ENCODE data around the gene GUK1.

Gene GUK1

GRCh38 chr1:228123505-228123904, 16.6 kb upstream of the GUK1 start:
- DNase-seq (ENCODE audit: insufficient read length, low spot score) (no peak), FAIRE-seq (no peak)

GRCh38 chr1:228125185-228125584, 14.9 kb upstream of the GUK1 start:
- DNase-seq (ENCODE audit: insufficient read length, low spot score) (no peak), FAIRE-seq (no peak)

GRCh38 chr1:228131766-228132165, 8.3 kb upstream of the GUK1 start:
- FAIRE-seq (no peak), DNase-seq (ENCODE audit: insufficient read length, low spot score) (no peak)

GRCh38 chr1:228134591-228134990, 5.5 kb upstream of the GUK1 start:
- no peak for FAIRE-seq
- DNase-seq (ENCODE audit: insufficient read length, low spot score): no peak

- FAIRE-seq: no peak
- DNase-seq (ENCODE audit: insufficient read length, low spot score): no peak
Observed at GRCh38 chr1:228136901-228137300, 3.2 kb upstream of the GUK1 start.

- DNase-seq (ENCODE audit: insufficient read length, low spot score): no peak
- FAIRE-seq: no peak
Observed at GRCh38 chr1:228139406-228139930, 611 bp upstream of the GUK1 start.

- FAIRE-seq (no peak), DNase-seq (ENCODE audit: insufficient read length, low spot score) (no peak)
Observed at GRCh38 chr1:228140724-228141225, 696 bp downstream of the GUK1 start.

- FAIRE-seq (peak; percentile 88), DNase-seq (ENCODE audit: insufficient read length, low spot score) (peak; percentile 65)
Observed at GRCh38 chr1:228141226-228142044, 1.4 kb downstream of the GUK1 start.

GRCh38 chr1:228142155-228142691, 2.1 kb downstream of the GUK1 start:
- FAIRE-seq (no peak), DNase-seq (ENCODE audit: insufficient read length, low spot score) (no peak)

- no peak for DNase-seq (ENCODE audit: insufficient read length, low spot score)
- FAIRE-seq: no peak
Observed at GRCh38 chr1:228142701-228143136, 2.6 kb downstream of the GUK1 start.

GRCh38 chr1:228143480-228144192, 3.6 kb downstream of the GUK1 start:
- DNase-seq (ENCODE audit: insufficient read length, low spot score) (no peak), FAIRE-seq (no peak)

- FAIRE-seq (no peak), DNase-seq (ENCODE audit: insufficient read length, low spot score) (no peak)
Observed at GRCh38 chr1:228144193-228144992, 4.3 kb downstream of the GUK1 start.

GRCh38 chr1:228144993-228145343, 4.9 kb downstream of the GUK1 start:
- DNase-seq (ENCODE audit: insufficient read length, low spot score): no peak
- FAIRE-seq: no peak

- FAIRE-seq: no peak
Observed at GRCh38 chr1:228145463-228146416, 5.7 kb downstream of the GUK1 start.

GRCh38 chr1:228146417-228147150, 6.5 kb downstream of the GUK1 start:
- DNase-seq (ENCODE audit: insufficient read length, low spot score) (no peak), FAIRE-seq (no peak)

More at GRCh38 chr1:228145463-228146416, 5.7 kb downstream of the GUK1 start:
- DNase-seq (ENCODE audit: insufficient read length, low spot score): no peak

GRCh38 chr1:228147151-228147693, 7.1 kb downstream of the GUK1 start:
- no peak for FAIRE-seq
- no peak for DNase-seq (ENCODE audit: insufficient read length, low spot score)

GRCh38 chr1:228147768-228148167, 7.7 kb downstream of the GUK1 start:
- FAIRE-seq (no peak), DNase-seq (ENCODE audit: insufficient read length, low spot score) (no peak)

GRCh38 chr1:228148196-228148861, 8.2 kb downstream of the GUK1 start:
- FAIRE-seq (no peak), DNase-seq (ENCODE audit: insufficient read length, low spot score) (no peak)
